ENCODE measurements around the gene KRTAP20-4. TPM values are rescaled to one million over a fixed set of nuclear protein-coding genes. Genes with fewer than 3 reads are reported as not detected.

Gene KRTAP20-4
- total RNA-seq, 4 donors from 2014 or later = not detected

DNA sequence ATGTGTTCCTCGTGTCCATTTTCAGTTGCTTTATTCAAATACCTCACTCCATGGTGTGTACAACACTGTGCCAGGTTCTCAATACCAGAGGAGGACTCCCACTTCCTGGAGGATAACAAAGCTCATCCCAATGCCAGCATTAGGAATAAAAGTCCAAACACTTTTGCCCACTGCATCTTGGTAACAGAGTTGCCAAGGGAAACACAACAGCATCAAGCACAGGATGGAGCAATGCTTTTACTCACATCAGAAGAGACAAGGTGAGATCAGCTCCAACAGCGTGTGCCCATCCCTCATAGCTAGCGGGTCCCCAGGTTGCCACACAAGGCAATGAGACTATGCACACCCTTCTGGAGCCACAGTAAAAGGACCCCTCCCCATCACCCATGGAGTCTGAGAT is 2.9 kb downstream of the KRTAP20-4 start:
- DNase-seq = no peak
- Histone ChIP-seq H3K4me1 (no peaks in the 10 kb centered on the region), H3K9me3 (no peaks in the 10 kb centered on the region), H3K36me3 (no peaks in the 10 kb centered on the region), H3K27ac (no peak overlapping the region), H3K4me3 (replicated peaks in 1 of 3) (no peak overlapping the region), H3K27me3 (no peaks in the 10 kb centered on the region)
- 86 to 95% methylated on average over 3 of the region's 3 CpGs for WGBS, 2 donors
- no peak for TF ChIP-seq POLR2A (IDR thresholded peaks at IDR 0.05)
- TF ChIP-seq, protein P1, sequence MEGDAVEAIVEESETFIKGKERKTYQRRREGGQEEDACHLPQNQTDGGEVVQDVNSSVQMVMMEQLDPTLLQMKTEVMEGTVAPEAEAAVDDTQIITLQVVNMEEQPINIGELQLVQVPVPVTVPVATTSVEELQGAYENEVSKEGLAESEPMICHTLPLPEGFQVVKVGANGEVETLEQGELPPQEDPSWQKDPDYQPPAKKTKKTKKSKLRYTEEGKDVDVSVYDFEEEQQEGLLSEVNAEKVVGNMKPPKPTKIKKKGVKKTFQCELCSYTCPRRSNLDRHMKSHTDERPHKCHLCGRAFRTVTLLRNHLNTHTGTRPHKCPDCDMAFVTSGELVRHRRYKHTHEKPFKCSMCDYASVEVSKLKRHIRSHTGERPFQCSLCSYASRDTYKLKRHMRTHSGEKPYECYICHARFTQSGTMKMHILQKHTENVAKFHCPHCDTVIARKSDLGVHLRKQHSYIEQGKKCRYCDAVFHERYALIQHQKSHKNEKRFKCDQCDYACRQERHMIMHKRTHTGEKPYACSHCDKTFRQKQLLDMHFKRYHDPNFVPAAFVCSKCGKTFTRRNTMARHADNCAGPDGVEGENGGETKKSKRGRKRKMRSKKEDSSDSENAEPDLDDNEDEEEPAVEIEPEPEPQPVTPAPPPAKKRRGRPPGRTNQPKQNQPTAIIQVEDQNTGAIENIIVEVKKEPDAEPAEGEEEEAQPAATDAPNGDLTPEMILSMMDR (IDR thresholded peaks at IDR 0.05) = no peak
- intact Hi-C loops (cut with DNase I) = no loop called here

DNA sequence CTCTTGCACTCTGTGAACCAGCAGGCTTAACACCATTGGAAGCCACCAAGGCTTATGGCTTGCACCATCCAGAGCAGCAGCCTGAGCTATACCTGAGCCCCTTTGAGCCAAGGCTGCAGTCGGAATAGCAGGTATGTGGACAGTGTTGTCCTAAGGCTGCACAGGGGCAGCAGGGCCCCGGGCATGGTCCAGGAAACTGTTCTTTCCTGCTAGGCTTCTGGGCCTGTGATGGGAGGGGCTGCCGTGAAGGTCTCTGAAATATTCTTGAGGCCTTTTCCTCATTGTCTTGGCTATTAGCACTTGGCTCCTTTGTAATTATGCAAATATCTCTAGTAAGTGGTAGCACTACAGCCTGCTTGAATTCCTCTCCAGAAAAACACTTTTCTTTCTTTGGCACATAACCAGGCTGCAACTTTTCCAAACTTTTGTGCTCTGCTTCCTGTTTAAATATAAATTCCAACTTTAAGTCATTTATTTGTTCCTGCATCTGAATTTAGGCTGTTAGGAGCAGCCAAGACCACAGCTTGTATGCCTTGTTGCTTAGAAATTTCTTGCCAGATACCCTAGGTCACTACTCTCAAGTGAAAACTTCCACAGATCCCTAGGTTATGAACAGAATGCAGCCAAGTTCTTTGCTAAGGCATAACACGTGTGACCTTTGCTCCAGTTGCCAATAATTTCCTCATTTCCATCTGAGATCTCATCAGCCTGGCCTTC is 5.2 kb downstream of the KRTAP20-4 start:
- intact Hi-C loops (cut with DNase I) = no loop called here
- H3K27me3 ChIP-seq = no peaks in the 10 kb centered on the region
- DNase-seq = no peak
- H3K36me3 ChIP-seq = no peaks in the 10 kb centered on the region
- no peak overlapping the region for H3K4me3 ChIP-seq (replicated peaks in 1 of 3)
- H3K4me1 ChIP-seq = no peaks in the 10 kb centered on the region
- no peak overlapping the region for H3K27ac ChIP-seq
- no peaks in the 10 kb centered on the region for H3K9me3 ChIP-seq
- WGBS, 2 donors = 79 to 94% methylated on average over 4 of the region's 4 CpGs
- TF ChIP-seq POLR2A (IDR thresholded peaks at IDR 0.05) = no peak
- TF ChIP-seq, protein P1 (IDR thresholded peaks at IDR 0.05) = no peak

DNA sequence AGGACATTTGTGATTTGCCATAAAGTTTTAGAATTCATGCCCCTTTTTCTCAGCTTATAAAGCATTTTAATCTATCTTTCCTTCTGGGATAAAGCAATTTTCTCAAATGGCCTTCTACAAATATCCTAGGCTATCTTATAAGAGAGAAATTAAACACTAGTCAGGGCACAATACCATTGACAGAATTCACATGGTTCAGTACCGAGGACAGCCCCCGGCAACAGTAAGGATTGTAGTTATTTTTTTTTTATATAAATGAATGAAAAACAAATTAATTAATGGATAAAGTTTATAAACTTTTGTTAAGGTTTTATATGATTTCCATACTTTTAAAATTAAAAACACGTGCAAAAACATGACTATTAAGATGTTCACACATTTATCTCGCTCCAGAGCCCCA is 7.7 kb downstream of the KRTAP20-4 start:
- H3K36me3 ChIP-seq = no peaks in the 10 kb centered on the region
- TF ChIP-seq, protein P1 (IDR thresholded peaks at IDR 0.05) = no peak
- no peak for TF ChIP-seq POLR2A (IDR thresholded peaks at IDR 0.05)
- H3K27me3 ChIP-seq = no peaks in the 10 kb centered on the region
- intact Hi-C loops (cut with DNase I) = no loop called here
- no peaks in the 10 kb centered on the region for H3K4me1 ChIP-seq
- no peak overlapping the region for H3K4me3 ChIP-seq (replicated peaks in 1 of 3)
- WGBS, 2 donors = 78 to 91% methylated on average over 4 of the region's 4 CpGs
- no peak overlapping the region for H3K27ac ChIP-seq
- DNase-seq = no peak
- H3K9me3 ChIP-seq = no peaks in the 10 kb centered on the region

- no peak for TF ChIP-seq POLR2A (IDR thresholded peaks at IDR 0.05)
- TF ChIP-seq, protein P1 (IDR thresholded peaks at IDR 0.05) = no peak
- no peak for DNase-seq
- H3K27ac ChIP-seq = no peak overlapping the region
- H3K9me3 ChIP-seq = no peaks in the 10 kb centered on the region
- H3K36me3 ChIP-seq = no peaks in the 10 kb centered on the region
- H3K4me1 ChIP-seq = no peaks in the 10 kb centered on the region
- H3K4me3 ChIP-seq (replicated peaks in 1 of 3) = no peak overlapping the region
- no peaks in the 10 kb centered on the region for H3K27me3 ChIP-seq
- WGBS, 2 donors = 76% methylated on average over 1 of the region's 1 CpG
- intact Hi-C loops (cut with DNase I) = no loop called here
These were observed 8.8 kb downstream of the KRTAP20-4 start for GRCh38 chr21:30629200-30629599.

- no peaks in the 10 kb centered on the region for H3K9me3 ChIP-seq
- H3K4me3 ChIP-seq (replicated peaks in 1 of 3) = no peak within 1 kb of the TSS
- no peaks in the 10 kb centered on the region for H3K27me3 ChIP-seq
- H3K4me1 ChIP-seq = no peaks in the 10 kb centered on the region
- no peak for TF ChIP-seq POLR2A (IDR thresholded peaks at IDR 0.05)
- TF ChIP-seq, protein P1 (IDR thresholded peaks at IDR 0.05) = no peak
- DNase-seq = no peak
- intact Hi-C loops (cut with DNase I) = no loop called here
- no peaks in the 10 kb centered on the region for H3K36me3 ChIP-seq
- no peak within 1 kb of the TSS for H3K27ac ChIP-seq
- WGBS, 2 donors = 90 to 93% methylated on average over 1 of the region's 1 CpG
These were observed 14.5 kb downstream of the KRTAP20-4 start, which contains the start of gene KRTAP20-2 for GRCh38 chr21:30634906-30635305. KRTAP20-2 (plus strand) TSS chr21:30635206; CDS start chr21:30635264, 58 bp downstream.

All from thyroid gland (tissue), 4 donors.